Panc1 (cell line): ENCODE data around the gene PRDM12. TPM values are rescaled to one million over a fixed set of nuclear protein-coding genes. Genes with fewer than 3 reads are reported as not detected.

Experiments
- ATAC-seq: fragments of 200-7000 bp; cut with Tn5 transposase; 2 replicates; pipeline ENCODE4 v1.9.1; 2020; ENCODE audit warnings: mild to moderate bottlenecking, moderate library complexity
- BruUV-seq: library from RNA; stranded (reverse); fragments of 400-500 nt; replicated peaks from 2 replicates; lab custom pipeline; 2021; lab: Mats Ljungman, UMichigan
- CTCF ChIA-PET: fragments of 300-600 bp; sonication (Branson Sonifier 250); formaldehyde crosslinking; loops from one replicate; lab custom pipeline; 2022; ENCODE audit warnings: antibody characterized with exemption; lab: Charles Lee
- POLR2A ChIA-PET: fragments of 300-600 bp; sonication (Branson Sonifier 250); formaldehyde crosslinking; loops from one replicate; lab custom pipeline; 2022; ENCODE audit warnings: antibody characterized with exemption; lab: Charles Lee
- DNase-seq: peaks from one replicate; pipeline ENCODE4 v3.0.0-alpha.2; 2010; ENCODE audit warnings: low read depth, low spot score
- H3K27ac ChIP-seq: 2 replicates; pipeline ENCODE4 v1.5.1; 2011; ENCODE audit warnings: mild to moderate bottlenecking, low read length, inconsistent platforms
- H3K27me3 ChIP-seq: fragments of 200-500 bp; sonication (Bioruptor generic); 2 replicates; pipeline ENCODE4 v1.6.0; 2014; ENCODE audit warnings: low read length, inconsistent platforms; ENCODE audit not compliant: control insufficient read depth, insufficient read depth
- H3K36me3 ChIP-seq: fragments of 200-500 bp; sonication (Bioruptor generic); 2 replicates; pipeline ENCODE4 v1.5.1; 2014; ENCODE audit warnings: inconsistent platforms, mild to moderate bottlenecking, low read length, moderate library complexity; ENCODE audit not compliant: control insufficient read depth, insufficient read depth
- H3K4me1 ChIP-seq: 2 replicates; pipeline ENCODE4 v1.5.1; 2011; ENCODE audit warnings: inconsistent platforms, mild to moderate bottlenecking, low read length, moderate library complexity; ENCODE audit not compliant: control insufficient read depth, insufficient read depth
- H3K4me3 ChIP-seq, 2 experiments: 2 replicates each; pipeline ENCODE4 v1.5.1; 2011 to 2012; ENCODE audit warnings: low read depth in 2 of 2, low read length in 2 of 2, mild to moderate bottlenecking in 2 of 2, inconsistent platforms in 1 of 2, moderate library complexity in 1 of 2
- H3K9me3 ChIP-seq: fragments of 200-500 bp; sonication (Bioruptor generic); 2 replicates; pipeline ENCODE4 v1.5.1; 2014; ENCODE audit warnings: low read depth, mild to moderate bottlenecking, inconsistent platforms, low read length, moderate library complexity; ENCODE audit not compliant: control insufficient read depth, insufficient read depth
- POLR2AphosphoS5 ChIP-seq: IDR thresholded peaks from 2 replicates; pipeline ENCODE4 v1.6.1; 2012; ENCODE audit warnings: mild to moderate bottlenecking, low read depth, low read length, moderate library complexity
- SIN3A ChIP-seq: IDR thresholded peaks from 2 replicates; pipeline ENCODE4 v1.6.1; 2012; ENCODE audit warnings: low read depth, mild to moderate bottlenecking, low read length, moderate library complexity, borderline replicate concordance; ENCODE audit not compliant: insufficient read depth
- TCF7L2 ChIP-seq: IDR thresholded peaks from 2 replicates; pipeline ENCODE4 v1.6.1; 2011; ENCODE audit warnings: mild to moderate bottlenecking, low read depth, low read length, inconsistent platforms
- in situ Hi-C: cut with HindIII; loops from 2 replicates; pipeline ENCODE4 v1.10.0; 2016; ENCODE audit warnings: low sequenced_read_pairs, low pct_unique_long_range_greater_than_20kb
- intact Hi-C: fragments of 100-400 bp; cut with micrococcal nuclease; formaldehyde crosslinking; loops from one replicate; pipeline ENCODE4 v1.10.0; 2022; ENCODE audit not compliant: unreplicated experiment
- total RNA-seq: library from RNA; stranded (reverse); gene quantifications from one replicate; pipeline ENCODE4 v1.2.1, GENCODE V29; 2021; ENCODE audit not compliant: unreplicated experiment
- TF ChIP-seq, protein P1 (sequence below): fragments of 450-650 bp; IDR thresholded peaks from 2 replicates; pipeline ENCODE4 v1.5.1; 2017; ENCODE audit warnings: mild to moderate bottlenecking
- TF ChIP-seq, protein P2 (sequence below), 2 experiments: IDR thresholded peaks; 2 replicates each; pipeline ENCODE4 v1.6.1; 2011 to 2012; ENCODE audit warnings: low read depth in 2 of 2, control low read depth in 1 of 2, low read length in 1 of 2, mild to moderate bottlenecking in 1 of 2, moderate library complexity in 1 of 2; ENCODE audit not compliant: insufficient read depth in 1 of 2

Gene PRDM12
- total RNA-seq, 1 experiment from 2014 or later = 0.08 TPM

- ChIA-PET CTCF (no interaction called here), POLR2A (interaction anchor here (0.6 kb wide), 1 partner anchor 460 kb away, joined by 4 read pairs; no protein-coding TSS in a partner anchor)
- no peak overlapping the region for H3K27ac ChIP-seq
- H3K27me3 ChIP-seq = peaks cover 2% of the 10 kb centered on the region; the same call in 1 of the 2 replicates
- no TSS peak for BruUV-seq
- ATAC-seq (no peak), DNase-seq (no peak)
- no peaks in the 10 kb centered on the region for H3K36me3 ChIP-seq
- no peaks in the 10 kb centered on the region for H3K9me3 ChIP-seq
- no peak for TF ChIP-seq TCF7L2
- TF ChIP-seq SIN3A = no peak
- TF ChIP-seq, protein P1, sequence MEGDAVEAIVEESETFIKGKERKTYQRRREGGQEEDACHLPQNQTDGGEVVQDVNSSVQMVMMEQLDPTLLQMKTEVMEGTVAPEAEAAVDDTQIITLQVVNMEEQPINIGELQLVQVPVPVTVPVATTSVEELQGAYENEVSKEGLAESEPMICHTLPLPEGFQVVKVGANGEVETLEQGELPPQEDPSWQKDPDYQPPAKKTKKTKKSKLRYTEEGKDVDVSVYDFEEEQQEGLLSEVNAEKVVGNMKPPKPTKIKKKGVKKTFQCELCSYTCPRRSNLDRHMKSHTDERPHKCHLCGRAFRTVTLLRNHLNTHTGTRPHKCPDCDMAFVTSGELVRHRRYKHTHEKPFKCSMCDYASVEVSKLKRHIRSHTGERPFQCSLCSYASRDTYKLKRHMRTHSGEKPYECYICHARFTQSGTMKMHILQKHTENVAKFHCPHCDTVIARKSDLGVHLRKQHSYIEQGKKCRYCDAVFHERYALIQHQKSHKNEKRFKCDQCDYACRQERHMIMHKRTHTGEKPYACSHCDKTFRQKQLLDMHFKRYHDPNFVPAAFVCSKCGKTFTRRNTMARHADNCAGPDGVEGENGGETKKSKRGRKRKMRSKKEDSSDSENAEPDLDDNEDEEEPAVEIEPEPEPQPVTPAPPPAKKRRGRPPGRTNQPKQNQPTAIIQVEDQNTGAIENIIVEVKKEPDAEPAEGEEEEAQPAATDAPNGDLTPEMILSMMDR = no peak
- no peak for TF ChIP-seq POLR2AphosphoS5
- TF ChIP-seq, protein P2, sequence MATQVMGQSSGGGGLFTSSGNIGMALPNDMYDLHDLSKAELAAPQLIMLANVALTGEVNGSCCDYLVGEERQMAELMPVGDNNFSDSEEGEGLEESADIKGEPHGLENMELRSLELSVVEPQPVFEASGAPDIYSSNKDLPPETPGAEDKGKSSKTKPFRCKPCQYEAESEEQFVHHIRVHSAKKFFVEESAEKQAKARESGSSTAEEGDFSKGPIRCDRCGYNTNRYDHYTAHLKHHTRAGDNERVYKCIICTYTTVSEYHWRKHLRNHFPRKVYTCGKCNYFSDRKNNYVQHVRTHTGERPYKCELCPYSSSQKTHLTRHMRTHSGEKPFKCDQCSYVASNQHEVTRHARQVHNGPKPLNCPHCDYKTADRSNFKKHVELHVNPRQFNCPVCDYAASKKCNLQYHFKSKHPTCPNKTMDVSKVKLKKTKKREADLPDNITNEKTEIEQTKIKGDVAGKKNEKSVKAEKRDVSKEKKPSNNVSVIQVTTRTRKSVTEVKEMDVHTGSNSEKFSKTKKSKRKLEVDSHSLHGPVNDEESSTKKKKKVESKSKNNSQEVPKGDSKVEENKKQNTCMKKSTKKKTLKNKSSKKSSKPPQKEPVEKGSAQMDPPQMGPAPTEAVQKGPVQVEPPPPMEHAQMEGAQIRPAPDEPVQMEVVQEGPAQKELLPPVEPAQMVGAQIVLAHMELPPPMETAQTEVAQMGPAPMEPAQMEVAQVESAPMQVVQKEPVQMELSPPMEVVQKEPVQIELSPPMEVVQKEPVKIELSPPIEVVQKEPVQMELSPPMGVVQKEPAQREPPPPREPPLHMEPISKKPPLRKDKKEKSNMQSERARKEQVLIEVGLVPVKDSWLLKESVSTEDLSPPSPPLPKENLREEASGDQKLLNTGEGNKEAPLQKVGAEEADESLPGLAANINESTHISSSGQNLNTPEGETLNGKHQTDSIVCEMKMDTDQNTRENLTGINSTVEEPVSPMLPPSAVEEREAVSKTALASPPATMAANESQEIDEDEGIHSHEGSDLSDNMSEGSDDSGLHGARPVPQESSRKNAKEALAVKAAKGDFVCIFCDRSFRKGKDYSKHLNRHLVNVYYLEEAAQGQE (IDR thresholded peaks at IDR 0.05; ENCODE audit: insufficient read depth in 1 of 2, low read depth in 2 of 2, low read length in 1 of 2) = no peak
- in situ Hi-C loops (no loop called here), intact Hi-C loops (no loop called here)
- H3K4me1 ChIP-seq = no peaks in the 10 kb centered on the region
- no peak overlapping the region for H3K4me3 ChIP-seq
Measured at GRCh38 chr9:130665029-130665430, 636 bp downstream of the PRDM12 start.

GRCh38 chr9:130665431-130666392, 1.3 kb downstream of the PRDM12 start:
- no peak for ATAC-seq
- no peak overlapping the region for H3K27ac ChIP-seq
- no peak overlapping the region for H3K4me3 ChIP-seq
- POLR2A ChIA-PET = no interaction called here
- in situ Hi-C loops = no loop called here
- CTCF ChIA-PET = interaction anchor here (0.6 kb wide), 1 partner anchor 430 kb away, joined by 6 read pairs; no protein-coding TSS in a partner anchor
- no peaks in the 10 kb centered on the region for H3K4me1 ChIP-seq
- H3K36me3 ChIP-seq = no peaks in the 10 kb centered on the region
- intact Hi-C loops = no loop called here
- H3K9me3 ChIP-seq = no peaks in the 10 kb centered on the region
- TF ChIP-seq POLR2AphosphoS5 = no peak
- no peak for TF ChIP-seq TCF7L2
- TF ChIP-seq, protein P2 (IDR thresholded peaks at IDR 0.05; ENCODE audit: insufficient read depth in 1 of 2, low read depth in 2 of 2, low read length in 1 of 2) = no peak
- no peak for TF ChIP-seq SIN3A
- TF ChIP-seq, protein P1 = no peak
- BruUV-seq = no TSS peak
- H3K27me3 ChIP-seq = peaks cover 2% of the 10 kb centered on the region; the same call in 1 of the 2 replicates
- DNase-seq = no peak
